HG03442 (cell line): Measurements from ENCODE around the gene ENDOU.

Source experiments
- ATAC-seq: cut with Tn5 transposase; IDR thresholded peaks from one replicate; pipeline ENCODE4 v1.9.1; 2021; ENCODE audit warnings: mild to moderate bottlenecking, moderate library complexity; ENCODE audit not compliant: unreplicated experiment

ENDOU gene

DNA sequence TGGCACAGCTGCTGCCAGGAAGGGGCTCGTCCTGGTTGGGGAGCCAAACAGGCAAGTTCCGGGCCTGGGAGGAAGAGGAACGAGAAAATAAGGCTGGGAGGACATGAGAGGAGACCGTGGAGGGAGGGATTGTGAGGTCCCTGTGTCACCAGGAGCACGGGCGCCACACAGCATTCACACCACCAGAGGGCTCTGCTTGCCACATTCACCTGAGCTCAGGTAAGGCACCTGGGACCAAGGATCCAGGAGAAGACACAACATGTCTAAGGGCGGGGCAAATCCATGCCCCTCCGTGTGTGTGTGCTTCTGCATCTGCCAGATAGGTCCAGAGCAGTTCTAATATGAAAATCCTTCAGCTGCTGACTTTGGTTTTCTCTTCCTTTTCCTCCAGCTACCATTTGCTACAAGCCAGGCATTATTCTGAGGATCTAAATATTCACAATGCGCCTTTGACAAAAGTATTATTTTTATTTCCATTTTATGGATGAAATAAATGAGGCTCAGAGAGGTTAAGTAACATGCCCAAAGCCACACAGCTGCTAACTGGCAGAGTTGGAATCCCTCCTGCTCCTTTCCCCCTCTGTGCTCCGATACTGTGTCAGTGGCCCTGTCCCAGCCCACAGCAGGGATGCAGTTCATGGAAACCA, 18.8 kb upstream of the ENDOU start:
- ATAC-seq, result no peak

DNA sequence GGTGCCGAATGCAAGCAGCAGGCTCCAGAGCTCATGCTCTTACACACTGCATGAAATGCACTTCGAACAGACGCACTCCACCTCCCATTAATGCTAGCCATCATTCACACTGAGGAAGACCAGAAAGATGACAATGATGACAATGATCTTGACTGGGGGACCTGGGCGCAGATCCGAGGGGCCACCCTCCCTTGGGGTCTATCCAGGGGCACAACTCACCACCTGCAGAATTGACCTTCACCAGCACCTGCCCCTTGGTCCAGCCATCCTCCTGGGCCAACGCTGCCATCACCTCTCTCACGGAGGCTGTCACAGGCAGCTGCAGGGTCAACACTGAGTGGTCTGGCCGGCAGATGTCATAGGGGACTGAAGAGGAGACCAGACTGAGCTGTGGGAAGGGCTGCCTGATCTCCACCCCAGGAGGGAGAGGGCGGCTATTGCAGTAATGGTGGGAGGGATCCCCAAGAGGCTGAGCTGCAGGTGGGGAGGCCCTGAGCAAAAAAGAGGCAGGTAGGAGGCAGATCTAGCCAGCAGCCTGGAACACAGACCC, 18.1 kb upstream of the ENDOU start:
- ATAC-seq, result no peak

DNA sequence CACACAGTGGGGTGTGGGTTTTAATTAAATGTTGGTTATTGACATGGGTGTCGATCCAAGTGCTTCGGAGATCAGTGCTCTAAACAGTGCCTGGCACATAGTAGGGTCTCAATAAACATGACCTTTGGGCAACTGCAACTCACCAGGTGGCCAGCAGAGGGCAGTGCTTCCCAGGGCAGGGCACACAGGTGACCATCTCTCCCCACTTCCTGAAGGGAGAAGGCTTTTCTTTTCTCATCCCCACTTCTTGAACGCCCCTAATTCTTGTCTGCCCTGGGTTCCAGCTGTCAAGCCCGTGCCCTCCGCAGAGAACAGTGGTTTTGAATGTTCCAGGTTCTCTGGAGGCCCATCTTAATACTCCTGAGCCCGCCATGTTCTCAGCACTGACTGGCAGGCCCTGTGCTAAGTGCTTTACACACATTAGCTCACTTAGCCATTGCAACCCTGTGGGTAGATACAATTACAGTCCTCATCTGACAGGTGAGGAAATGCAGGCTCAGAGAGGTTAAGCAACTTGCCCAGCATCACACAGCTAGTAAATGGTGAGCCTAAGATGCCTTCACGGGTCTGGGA, 17.0 kb upstream of the ENDOU start:
- no peak for ATAC-seq

DNA sequence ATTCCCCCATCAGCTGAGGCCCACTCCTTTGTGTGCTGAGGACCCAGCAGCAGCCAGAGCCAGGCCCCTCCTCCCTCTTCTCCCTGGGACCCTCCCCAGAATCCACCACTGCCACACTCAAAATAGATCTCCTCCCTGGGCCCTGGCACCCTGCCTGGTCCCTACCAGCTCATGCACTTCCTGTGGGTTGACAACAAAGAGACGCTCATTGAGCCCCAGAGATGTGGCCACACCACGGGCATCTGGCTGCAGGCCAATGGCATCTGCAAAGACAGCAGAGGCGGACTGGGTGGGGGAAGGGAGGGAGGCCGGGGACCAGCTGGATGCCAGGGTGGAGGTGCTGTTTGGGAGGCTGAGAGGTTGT, 16.0 kb upstream of the ENDOU start:
- no peak for ATAC-seq

DNA sequence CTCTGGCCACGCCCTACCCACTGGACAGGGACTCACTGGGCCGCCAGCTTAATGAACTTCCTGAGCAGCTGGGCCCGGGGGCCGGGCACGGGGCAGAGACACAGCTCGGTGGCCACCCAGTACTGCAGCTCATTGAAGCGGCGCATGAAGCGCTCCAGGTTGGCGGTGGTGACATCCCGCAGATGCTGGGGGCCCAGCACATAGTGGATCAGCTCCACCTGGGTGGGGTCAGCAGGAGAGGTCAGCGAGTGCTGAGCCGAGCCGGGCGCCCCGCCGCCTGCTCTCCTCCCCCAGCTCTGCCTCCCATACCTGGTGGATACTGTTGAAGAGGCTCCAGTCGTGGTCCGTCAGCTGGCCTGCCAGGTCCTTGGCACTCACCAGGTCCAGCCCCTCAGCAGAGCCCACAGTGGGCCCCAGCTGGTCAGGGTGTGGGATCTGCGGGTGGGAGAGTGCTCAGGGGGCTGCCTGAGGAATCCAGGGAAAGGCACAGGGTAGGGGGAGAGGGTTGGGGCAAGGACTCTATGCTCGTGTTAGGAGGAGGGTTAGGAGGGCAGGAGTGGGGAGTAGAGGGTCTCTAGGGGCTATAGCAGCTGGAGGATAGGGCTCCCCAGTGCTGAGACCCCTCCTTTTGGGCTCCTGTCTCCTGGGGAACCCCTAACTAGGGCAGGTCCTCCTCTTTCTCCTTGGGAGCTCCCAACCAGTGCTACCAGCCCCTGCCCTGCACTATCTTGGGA, 15.5 kb upstream of the ENDOU start:
- peak; percentile 41 for ATAC-seq

DNA sequence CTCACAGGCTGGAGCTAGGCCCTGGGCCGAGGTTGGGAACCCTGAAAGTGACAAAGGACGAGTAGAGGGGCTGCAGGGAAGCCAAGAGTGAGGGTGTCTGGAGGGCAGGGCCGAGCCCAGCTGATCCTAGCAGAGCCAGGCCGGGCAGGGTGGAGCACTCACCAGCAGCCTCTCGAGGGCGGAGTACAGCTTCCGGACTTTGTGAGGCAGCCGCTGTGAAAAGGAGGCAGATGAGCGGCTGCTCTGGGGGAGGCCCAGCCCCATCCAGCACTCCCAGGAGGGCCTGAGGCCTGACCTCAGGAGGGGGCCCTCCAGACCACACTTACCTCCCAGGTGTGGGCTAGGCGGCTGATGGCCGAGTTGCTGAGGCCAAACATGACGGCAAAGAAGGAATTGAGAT, 14.7 kb upstream of the ENDOU start:
- ATAC-seq, result peak; percentile 62

DNA sequence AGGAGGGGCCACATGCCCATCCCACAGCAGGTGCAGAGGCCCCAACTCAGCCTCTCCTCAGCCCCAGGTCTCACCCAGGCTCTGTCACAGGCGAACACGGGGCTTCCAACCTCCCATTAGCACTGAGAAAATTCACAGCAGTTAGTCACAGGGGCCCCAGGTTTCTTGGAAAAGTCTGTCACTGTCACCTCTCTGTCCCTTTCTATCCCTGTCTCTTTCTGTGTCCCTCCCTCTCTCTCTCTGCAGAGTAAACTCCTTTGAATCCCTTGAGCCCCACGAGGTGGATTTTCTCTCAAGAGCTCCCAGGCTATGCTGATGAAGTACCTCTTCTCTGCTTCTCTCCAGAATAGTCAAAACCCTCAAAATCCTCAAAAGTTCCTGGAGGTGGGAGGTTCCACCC, 14.0 kb upstream of the ENDOU start:
- ATAC-seq, result no peak

DNA sequence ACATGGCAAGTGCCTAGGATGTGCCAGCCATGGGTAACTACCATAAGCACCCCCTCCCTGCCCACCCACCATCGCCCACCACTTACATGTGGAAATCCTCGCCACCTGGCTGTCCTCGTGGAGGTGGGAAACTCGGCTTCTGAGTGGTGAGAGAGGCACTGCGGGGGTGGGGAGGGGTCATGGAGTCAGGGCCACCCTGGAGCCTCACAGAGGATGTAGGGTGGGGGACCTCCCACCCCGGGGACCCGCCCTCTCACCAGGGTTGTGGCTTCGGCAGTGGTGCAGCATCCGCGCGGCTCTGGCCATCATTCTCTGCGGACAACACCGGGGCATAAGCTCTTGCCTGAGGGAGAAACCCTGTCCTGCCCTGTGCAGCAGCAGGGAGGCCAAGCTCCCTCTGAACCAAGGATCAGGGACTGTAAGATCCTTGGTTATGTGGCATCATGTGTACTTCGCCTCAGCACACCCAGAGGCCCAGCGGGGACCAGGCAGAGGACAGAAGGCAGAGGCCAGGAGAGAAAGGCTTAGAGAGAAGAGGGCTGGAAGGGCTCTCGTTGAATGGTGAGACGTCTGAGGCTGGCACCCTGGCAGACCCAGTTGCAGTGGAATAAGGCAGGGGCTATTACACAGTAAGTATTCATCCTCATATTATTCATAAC, 12.8 kb upstream of the ENDOU start:
- ATAC-seq, result no peak

DNA sequence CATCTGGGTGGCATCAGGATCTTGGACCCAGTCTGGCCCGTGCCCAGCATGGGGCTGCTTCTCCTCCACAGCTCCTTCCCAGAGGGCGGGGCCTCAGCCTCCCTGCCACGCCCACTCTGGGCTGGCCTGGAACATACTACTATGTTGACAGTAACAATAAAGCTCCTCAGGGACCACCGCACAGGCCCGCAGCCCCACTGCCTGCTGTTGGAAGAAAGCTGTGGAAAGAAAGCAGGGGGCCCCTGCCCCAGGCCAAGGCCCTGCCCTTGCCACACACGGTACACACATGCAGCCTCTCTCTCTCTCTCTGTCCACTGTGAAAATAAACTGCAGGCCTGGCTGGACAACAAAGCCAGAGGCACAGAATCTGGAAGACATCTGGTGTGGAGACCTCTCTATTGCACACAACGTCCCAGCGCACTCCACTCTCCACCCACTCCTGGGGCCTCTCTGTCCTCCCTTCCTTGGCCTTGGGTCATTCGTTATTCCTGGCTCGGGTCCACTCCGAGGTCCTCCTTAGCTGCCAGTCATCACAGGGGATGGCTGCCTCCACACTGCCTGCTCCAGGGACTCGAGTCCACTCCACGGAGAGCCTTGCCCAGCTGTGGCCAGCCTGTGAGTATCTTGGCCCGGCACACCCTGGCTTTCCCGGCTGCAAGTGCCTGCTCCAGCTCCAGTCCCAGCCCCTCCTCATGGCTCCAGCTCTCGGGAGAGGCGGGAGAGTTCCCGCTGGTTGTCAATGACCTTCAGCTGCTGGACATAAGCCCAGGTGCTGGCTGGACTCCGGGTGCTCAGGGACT, 11.8 kb upstream of the ENDOU start:
- no peak for ATAC-seq

DNA sequence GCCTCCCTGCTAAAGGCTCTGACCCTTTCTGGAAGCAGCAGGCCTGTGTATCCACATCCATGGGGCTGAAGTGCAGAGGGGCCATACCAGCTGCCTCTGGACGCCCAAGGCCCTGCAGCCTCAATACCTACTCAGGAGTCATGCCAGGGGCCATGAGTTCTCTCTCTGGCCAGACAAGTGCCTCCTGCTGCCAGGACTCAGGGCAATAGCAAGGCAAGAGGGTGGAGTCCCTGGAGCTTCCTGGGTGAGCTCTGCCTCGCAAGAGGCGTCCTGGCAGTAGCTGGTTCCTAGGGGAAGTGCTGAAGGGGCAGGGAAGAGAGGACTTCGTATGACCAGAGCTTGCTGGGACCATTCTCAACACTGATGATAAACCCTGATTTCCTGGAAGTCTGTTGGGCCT, 10.9 kb upstream of the ENDOU start:
- no peak for ATAC-seq

DNA sequence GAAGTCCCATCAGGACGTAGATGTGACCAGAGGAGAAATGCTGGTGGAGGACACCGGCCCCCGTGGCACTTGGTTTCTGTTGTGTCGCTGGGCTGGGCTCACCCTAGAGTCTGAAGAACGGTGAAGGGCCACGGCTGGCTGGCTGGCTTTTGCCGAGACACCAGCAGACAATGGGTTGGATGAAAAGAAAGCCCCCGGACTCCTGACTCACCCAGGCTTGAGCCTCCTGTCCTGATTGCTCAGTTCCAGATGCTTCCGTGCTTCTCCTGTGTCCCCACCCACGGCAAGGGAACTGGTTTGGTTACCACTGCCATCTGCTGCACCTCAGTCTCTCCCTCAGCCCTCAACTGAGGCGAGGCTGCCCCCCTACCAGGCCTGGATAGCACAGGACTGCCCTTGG, 10.4 kb upstream of the ENDOU start:
- no peak for ATAC-seq

DNA sequence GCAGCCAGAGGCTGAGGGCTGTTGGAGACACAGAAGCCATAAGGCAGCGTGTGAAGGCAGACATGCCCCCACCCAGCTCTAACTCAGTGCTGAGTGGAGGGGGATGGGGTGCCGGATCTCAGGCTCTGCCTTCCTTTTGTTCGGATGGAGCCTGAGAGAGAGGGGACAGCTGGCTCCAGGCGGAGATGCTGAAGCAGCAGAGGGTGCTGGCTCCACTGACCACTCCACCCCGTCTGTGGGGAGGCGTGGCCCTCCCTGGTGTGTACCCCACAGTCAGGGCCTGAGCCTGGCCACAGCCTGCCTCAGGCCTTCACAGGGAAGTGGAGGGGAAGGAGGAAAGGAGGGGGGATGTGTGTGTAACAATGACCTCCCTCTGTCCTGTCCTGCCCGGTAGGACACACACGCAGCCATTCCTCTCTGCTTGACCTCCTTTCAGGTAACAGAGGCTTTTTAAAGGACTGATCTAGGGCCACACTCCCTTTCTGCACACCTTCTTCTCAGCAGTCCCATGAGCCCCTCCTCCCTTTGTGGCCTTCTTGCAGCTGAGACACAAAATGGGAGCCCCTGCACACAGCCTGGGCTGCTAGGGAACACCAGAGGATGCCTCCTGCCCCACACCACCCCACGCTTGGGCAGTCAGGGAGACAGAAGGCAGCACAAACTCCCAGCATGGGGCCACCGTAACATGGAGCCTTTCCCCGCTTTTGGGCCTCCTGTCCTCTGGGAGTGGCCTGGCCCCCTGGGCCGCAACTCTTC, 9.6 kb upstream of the ENDOU start:
- ATAC-seq, result no peak

DNA sequence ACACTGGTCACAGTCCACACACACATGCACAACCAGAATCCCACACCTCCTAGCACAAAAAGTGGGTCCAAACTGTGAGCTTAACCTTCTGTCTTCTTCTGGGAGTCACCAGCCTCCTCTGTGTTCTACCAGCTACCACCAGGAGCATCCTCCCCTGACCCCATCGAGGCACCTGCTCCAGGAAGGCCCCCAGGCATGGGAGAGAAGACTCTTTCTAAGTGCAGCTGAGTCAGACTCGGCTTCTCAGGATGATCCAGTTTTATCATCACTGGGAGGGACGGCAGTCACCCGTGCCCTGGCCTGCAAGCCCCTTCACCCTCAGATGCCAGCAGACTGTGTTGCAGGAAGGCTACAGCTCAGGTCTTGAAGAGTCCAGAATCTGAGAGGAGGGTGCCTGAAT, 7.9 kb upstream of the ENDOU start:
- ATAC-seq, result no peak

DNA sequence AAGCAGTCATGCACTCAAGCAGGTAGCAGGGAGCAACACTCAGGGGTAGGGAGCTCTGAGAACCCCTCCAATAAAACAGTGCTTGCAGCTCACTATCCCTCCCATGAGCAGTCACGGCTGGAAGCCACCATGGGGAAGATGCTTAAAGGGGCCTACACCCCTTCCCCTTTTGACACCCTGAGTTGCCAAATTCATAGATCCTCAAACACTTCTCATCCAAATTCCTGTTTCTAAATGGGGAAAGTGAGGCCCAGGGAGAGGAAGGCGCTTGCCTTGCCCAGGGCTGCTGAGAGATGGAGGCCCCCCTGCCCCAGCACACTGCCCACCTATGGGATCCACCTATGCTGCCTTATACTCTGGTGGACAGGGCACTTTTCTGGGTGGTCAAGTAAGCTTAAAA, 7.2 kb upstream of the ENDOU start:
- ATAC-seq, result no peak

DNA sequence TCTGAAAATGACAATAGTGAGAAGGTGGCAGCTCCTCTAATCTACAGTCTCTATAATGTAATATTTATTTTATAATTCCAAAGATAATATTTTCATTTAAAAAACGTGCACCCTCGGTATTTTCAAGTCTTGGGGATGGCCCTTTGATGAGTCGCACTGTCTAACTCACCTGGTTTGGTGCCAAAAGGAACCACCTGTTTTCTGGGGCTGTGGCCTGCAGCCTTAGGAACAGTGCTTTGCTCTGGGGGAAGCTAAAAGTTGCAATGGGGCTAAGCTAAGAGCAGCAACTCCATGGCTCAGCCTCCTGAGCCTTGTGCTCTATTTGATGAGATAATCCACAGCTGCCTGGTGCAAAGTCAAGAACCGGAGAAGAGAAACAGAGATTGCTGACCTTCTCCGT, 6.4 kb upstream of the ENDOU start:
- no peak for ATAC-seq

DNA sequence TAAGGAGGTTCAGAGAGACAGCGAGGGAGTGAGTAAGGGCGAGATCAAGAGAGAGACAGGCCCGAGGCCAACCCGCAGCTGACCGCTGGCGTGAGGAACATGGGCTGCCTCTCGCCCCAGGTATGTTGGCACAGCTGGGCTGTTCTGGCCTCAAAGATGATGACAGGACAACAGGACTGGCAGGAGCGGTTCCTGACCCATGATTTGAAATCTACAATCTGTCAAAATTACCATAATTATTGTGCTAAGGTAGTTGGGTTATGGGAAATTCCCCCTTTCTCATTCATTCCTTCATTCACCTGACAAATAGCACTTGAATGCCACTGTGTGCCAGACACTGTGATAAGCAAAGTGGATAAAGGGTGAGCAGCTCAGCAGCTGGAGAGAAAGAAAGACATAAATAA, 5.1 kb upstream of the ENDOU start:
- no peak for ATAC-seq

DNA sequence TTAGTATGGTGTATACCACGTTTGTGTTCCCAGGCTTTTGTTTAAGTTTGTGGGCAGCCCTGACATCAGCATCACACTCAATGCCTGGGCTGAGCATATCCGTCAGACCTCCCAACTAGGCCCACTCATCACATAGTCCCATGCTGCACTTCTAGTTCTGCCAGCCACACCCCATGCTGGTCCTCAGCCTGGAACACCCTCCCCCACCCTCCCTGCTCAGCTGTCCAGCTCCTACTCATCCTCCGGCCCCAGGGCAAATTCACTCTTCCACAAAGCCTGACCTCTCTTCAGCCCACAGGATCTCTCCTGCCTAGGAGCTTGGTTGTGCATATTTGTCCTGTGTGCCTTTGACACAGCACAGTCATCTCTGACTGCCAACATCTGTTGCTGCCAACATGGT, 3.9 kb upstream of the ENDOU start:
- ATAC-seq, result no peak

DNA sequence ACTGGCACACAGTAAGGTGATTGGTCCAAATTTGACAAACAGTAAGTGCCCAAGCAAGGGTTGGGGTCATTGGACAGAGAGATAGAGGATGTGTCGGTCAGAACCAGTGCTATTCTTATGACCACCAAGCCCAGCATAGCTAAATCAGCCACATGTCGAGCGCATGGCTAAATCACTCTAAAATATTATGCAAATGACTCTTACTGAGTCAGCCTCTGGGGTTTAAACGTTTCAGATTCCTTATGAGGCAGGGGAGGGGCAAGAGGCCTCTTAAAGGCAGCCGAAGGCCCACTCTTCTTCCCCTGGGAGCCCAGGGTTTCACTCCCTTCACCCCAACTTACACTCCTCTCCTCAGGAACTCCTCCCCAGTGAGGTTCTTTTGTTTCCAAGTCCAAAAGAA, 603 bp upstream of the ENDOU start:
- ATAC-seq, result peak; percentile 83

DNA sequence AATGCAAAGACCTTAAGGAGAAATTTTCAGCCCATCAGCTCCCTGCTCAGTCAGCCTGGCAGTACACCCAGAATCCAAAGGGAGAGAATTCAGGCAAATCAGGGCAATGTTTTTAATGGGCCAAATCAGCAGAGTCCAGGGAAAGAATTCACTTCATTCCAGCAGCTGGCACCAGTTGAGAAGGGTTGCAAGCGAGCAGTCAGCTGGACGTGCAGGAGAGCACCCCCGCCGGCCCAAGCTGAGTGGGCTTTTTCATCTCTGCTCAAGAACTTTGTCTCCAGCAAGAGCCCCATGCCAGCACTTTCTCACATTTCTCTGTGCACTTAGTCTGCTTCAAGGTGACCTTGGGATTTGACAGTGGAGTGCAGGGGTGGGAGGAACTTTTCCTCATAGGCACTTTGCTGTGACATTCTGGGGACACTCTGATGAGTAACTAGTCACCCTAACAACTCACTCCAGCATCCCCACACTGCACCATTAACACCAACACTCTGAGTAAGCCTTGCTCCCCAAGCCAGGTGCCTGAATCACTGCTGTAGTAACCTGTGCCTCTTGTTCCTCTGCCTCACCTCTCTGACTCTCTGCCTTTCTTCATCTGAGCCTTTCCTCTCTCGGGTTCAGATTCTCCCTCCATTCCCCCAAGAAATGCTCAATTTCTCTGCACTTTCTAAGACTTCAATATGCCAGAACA, 2.2 kb downstream of the ENDOU start:
- no peak for ATAC-seq
